ENCODE data around the gene THRA. TPM values are rescaled to one million over a fixed set of nuclear protein-coding genes. Genes with fewer than 3 reads are reported as not detected.

THRA gene
- polyA plus RNA-seq, 1 of the 3 experiments (the other 2 are of a cell fraction), result 23.1 TPM

- Histone ChIP-seq H3K9me3 (no peaks in the 10 kb centered on the region), H3K36me3 (replicated peaks in 1 of 2; ENCODE audit: control insufficient read depth in 1 of 2, insufficient read depth in 2 of 2, low read length in 1 of 2) (no peaks in the 10 kb centered on the region), H2AFZ (ENCODE audit: low read depth) (no peak overlapping the region), H3K9me2 (no peaks in the 10 kb centered on the region), H3K4me2 (peak overlapping the region; percentile 81), H3K27ac (ENCODE audit: low read depth in 2 of 2, low read length in 1 of 2) (peak overlapping the region; percentile 72 to 93), H4K20me1 (ENCODE audit: insufficient read depth) (0 out of 2 replicates have a peak, but pooled peaks cover 3% of the 10 kb centered on the region), H3K4me3 (ENCODE audit: low read depth in 2 of 2, low read length in 1 of 2) (peak overlapping the region in 1 of 2 experiments; percentile 26; a peak in 2 of 4 replicates), H3K9ac (peak overlapping the region; percentile 64), H3K27me3 (ENCODE audit: insufficient read depth) (no peaks in the 10 kb centered on the region), H3F3A (replicated peaks; ENCODE audit: insufficient read depth) (peaks cover 13% of the 10 kb centered on the region), H3K4me1 (ENCODE audit: control insufficient read depth in 1 of 2, insufficient read depth in 2 of 2, low read depth in 1 of 2, low read length in 1 of 2) (peaks cover 63 to 80% of the 10 kb centered on the region in 2 experiments), H3K79me2 (ENCODE audit: insufficient read depth) (peaks cover 60% of the 10 kb centered on the region; the same call in 1 of the 2 replicates)
- no peak for TF ChIP-seq RFX5 (IDR thresholded peaks at IDR 0.05; ENCODE audit: low read length)
- no peak for TF ChIP-seq IRF3 (IDR thresholded peaks at IDR 0.05; ENCODE audit: low read depth, low read length)
- no peak for TF ChIP-seq USF1 (IDR thresholded peaks at IDR 0.05; ENCODE audit: borderline replicate concordance, low read depth)
- TF ChIP-seq NFIC (IDR thresholded peaks at IDR 0.05; ENCODE audit: borderline replicate concordance), result no peak
- no peak for TF ChIP-seq CTCF (IDR thresholded peaks at IDR 0.05)
- no peak for TF ChIP-seq YY1 (IDR thresholded peaks at IDR 0.05; ENCODE audit: low read depth)
- no peak for TF ChIP-seq POLR2AphosphoS5 (IDR thresholded peaks at IDR 0.05; ENCODE audit: low read depth, low read length)
- TF ChIP-seq JUND (IDR thresholded peaks at IDR 0.05), result no peak
- TF ChIP-seq FOSL2 (IDR thresholded peaks at IDR 0.05; ENCODE audit: borderline replicate concordance, low read depth), result no peak
- TF ChIP-seq NRF1 (IDR thresholded peaks at IDR 0.05; ENCODE audit: low read depth, low read length), result no peak
- TF ChIP-seq TEAD4 (IDR thresholded peaks at IDR 0.05; ENCODE audit: borderline replicate concordance, insufficient read depth), result no peak
- TF ChIP-seq FOXJ3 (CRISPR knock-in tag; IDR thresholded peaks at IDR 0.05), result no peak
- CTCF ChIA-PET, result interaction anchor here (9.3 to 12.8 kb wide), 2 partner anchors 16 to 44 kb away, joined by 100 read pairs; no protein-coding TSS in a partner anchor
- no peak for DNase-seq
- WGBS (ENCODE audit: low lambda C conversion rate), result 94% methylated on average over 4 of the region's 4 CpGs
- POLR2A ChIA-PET, result interaction anchor here (1.8 kb wide), 1 partner anchor 45 kb away, joined by 7 read pairs; no protein-coding TSS in a partner anchor
Observed at GRCh38 chr17:40068129-40068581, 5.4 kb downstream of the THRA start.

- ChIA-PET POLR2A (interaction anchor here (1.8 kb wide), 1 partner anchor 45 kb away, joined by 7 read pairs; no protein-coding TSS in a partner anchor), CTCF (interaction anchor here (0.9 to 12.8 kb wide), 4 partner anchors 9 to 100 kb away, joined by 4 to 100 read pairs (median 52); no protein-coding TSS in a partner anchor)
- H3K9ac ChIP-seq, result peak overlapping the region; percentile 64
- peaks cover 63 to 83% of the 10 kb centered on the region in 2 experiments for H3K4me1 ChIP-seq (ENCODE audit: control insufficient read depth in 1 of 2, insufficient read depth in 2 of 2, low read depth in 1 of 2, low read length in 1 of 2)
- H3K9me2 ChIP-seq, result no peaks in the 10 kb centered on the region
- H3K27ac ChIP-seq (ENCODE audit: low read depth in 2 of 2, low read length in 1 of 2), result peak overlapping the region; percentile 72 to 93
- no peaks in the 10 kb centered on the region for H3K36me3 ChIP-seq (replicated peaks in 1 of 2; ENCODE audit: control insufficient read depth in 1 of 2, insufficient read depth in 2 of 2, low read length in 1 of 2)
- no peaks in the 10 kb centered on the region for H3K9me3 ChIP-seq
- peaks cover 57% of the 10 kb centered on the region; the same call in 1 of the 2 replicates for H3K79me2 ChIP-seq (ENCODE audit: insufficient read depth)
- H3K27me3 ChIP-seq (ENCODE audit: insufficient read depth), result no peaks in the 10 kb centered on the region
- peak overlapping the region; percentile 65 for H2AFZ ChIP-seq (ENCODE audit: low read depth)
- TF ChIP-seq FOSL2 (IDR thresholded peaks at IDR 0.05; ENCODE audit: borderline replicate concordance, low read depth), result no peak
- no peak for TF ChIP-seq USF1 (IDR thresholded peaks at IDR 0.05; ENCODE audit: borderline replicate concordance, low read depth)
- no peak for TF ChIP-seq RFX5 (IDR thresholded peaks at IDR 0.05; ENCODE audit: low read length)
- TF ChIP-seq FOXJ3 (CRISPR knock-in tag; IDR thresholded peaks at IDR 0.05), result no peak
- TF ChIP-seq GATA2 (CRISPR knock-in tag; IDR thresholded peaks at IDR 0.05), result no peak
- no peak for TF ChIP-seq NRF1 (IDR thresholded peaks at IDR 0.05; ENCODE audit: low read depth, low read length)
- no peak for TF ChIP-seq MAX (IDR thresholded peaks at IDR 0.05; ENCODE audit: low read depth)
- no peak for TF ChIP-seq RXRA (IDR thresholded peaks at IDR 0.05; ENCODE audit: borderline replicate concordance, low read depth)
- TF ChIP-seq, protein P1, sequence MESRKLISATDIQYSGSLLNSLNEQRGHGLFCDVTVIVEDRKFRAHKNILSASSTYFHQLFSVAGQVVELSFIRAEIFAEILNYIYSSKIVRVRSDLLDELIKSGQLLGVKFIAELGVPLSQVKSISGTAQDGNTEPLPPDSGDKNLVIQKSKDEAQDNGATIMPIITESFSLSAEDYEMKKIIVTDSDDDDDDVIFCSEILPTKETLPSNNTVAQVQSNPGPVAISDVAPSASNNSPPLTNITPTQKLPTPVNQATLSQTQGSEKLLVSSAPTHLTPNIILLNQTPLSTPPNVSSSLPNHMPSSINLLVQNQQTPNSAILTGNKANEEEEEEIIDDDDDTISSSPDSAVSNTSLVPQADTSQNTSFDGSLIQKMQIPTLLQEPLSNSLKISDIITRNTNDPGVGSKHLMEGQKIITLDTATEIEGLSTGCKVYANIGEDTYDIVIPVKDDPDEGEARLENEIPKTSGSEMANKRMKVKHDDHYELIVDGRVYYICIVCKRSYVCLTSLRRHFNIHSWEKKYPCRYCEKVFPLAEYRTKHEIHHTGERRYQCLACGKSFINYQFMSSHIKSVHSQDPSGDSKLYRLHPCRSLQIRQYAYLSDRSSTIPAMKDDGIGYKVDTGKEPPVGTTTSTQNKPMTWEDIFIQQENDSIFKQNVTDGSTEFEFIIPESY (IDR thresholded peaks at IDR 0.05; ENCODE audit: borderline replicate concordance, low read depth), result no peak
- 0 out of 2 replicates have a peak, but pooled peaks cover 3% of the 10 kb centered on the region for H4K20me1 ChIP-seq (ENCODE audit: insufficient read depth)
- no peak for DNase-seq
- H3K4me2 ChIP-seq, result peak overlapping the region; percentile 81
- peak overlapping the region; percentile 12 to 26 for H3K4me3 ChIP-seq (ENCODE audit: low read depth in 2 of 2, low read length in 1 of 2)
- peaks cover 14% of the 10 kb centered on the region for H3F3A ChIP-seq (replicated peaks; ENCODE audit: insufficient read depth)
- 24% methylated on average over 5 of the region's 5 CpGs for WGBS (ENCODE audit: low lambda C conversion rate)
Observed at GRCh38 chr17:40068584-40068916, 5.8 kb downstream of the THRA start.

All from SK-N-SH (cell line).